Measurements from ENCODE around the gene BRMS1.
"Not testable (repeated sequence)": the region's sequence is repeated elsewhere in the genome, so short reads cannot be mapped to it uniquely, and the experiment has no call there.

Gene BRMS1

DNA sequence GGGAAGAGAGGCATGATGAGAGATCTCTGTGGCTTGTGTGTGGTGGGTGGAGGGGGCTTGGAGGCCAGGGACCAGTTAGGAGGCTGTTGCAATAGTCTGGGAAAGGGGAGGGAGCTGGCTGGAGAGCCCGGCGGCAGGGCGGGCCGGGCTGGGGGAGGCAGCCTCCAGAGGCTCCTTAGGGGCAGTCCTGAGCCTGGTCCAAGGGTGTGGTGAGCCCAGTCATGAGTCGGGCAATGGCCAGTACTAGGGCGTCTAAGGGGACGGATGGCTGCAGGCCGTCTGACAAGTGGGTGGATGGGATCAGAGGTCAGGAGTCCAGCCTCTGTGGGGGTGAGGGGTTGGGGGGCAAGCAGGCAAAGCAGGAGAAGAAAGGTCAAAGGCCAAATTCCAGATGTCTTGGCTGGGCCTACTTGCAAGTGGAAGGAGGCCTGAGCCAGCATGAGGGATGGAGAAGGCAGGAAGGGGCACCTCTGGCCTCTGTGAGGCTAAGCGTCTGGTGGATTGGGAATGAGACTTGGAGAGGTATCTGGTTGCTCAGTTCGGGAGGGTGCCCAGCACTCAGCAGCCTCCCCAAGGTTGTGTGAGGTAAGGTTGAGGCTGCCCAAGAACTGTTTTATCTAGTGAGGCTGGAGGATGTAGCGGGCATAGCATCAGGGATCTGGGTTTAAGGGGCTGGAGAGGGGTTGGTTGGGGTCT, 22.0 kb downstream of the BRMS1 start:
- DNase-seq (ENCODE audit: low spot score) = no peak

- no peak for DNase-seq (ENCODE audit: low spot score)
Observed at GRCh38 chr11:66321606-66322005, 23.3 kb downstream of the BRMS1 start.

- not testable (repeated sequence) for DNase-seq (ENCODE audit: low spot score)
Observed at GRCh38 chr11:66320748-66321147, 24.2 kb downstream of the BRMS1 start.

- DNase-seq (ENCODE audit: low spot score) = not testable (repeated sequence)
Observed at GRCh38 chr11:66320289-66320688, 24.6 kb downstream of the BRMS1 start.

DNA sequence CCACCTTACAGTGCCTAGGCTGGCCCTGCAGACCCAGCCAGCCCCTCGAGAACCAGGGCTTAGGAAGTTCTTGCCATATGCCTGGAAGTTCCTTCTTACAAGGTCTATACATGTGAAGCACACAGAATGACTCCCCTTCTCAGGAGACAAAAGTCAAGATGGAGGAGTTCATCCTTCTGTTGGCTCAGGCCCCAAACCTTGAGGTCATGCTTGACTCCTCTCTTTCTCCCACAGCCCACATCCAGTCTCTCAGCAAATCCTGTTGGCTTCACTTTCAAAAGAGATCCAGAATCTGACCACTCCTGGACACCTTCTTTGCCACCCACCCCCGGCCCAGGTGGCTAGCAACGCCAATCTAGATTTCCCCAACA, 26.3 kb downstream of the BRMS1 start:
- no peak for DNase-seq (ENCODE audit: low spot score)

DNA sequence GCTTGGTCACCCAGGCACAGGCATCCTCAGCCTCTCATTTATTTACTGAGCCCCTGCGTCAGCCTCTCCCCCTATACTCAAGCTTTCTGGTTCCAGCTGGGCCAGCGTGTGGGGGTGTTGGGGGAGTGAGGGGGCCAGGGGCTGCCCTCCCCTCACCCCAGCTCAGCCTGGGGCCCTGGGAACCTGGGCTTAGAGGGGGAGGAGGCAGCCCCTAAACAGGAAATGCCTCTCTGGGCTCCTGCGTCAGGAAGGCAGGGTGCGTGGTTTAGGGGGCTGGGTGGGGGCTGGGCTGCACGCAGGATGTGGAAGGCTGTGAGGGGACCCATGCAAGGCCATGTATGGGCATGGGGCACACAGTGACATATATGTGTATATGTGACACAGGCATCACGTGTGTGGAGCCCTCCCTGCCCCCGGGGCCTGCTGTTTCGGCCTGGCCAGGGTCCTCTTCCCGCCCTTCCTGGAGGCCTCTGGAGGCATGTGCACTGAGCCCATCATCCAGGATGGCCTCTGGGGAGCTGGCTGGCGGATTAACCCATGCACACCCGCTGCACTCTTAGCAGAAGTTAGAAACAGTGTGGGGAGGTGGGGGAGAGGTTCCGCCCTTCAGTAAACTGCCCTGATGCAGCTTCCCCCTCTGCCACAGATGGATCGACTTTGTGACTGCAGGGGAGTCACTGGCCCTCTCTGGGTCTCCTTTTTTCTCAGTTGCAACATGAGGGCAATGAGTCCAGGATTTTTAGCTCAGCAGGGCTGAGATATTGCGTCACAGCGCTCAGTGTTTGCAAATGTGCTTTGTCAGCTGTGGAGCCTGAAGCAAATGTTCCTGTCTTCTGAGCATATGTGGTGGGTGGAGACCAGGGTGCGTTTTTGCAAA, 26.9 kb downstream of the BRMS1 start:
- DNase-seq (ENCODE audit: low spot score) = peak; percentile 75

DNA sequence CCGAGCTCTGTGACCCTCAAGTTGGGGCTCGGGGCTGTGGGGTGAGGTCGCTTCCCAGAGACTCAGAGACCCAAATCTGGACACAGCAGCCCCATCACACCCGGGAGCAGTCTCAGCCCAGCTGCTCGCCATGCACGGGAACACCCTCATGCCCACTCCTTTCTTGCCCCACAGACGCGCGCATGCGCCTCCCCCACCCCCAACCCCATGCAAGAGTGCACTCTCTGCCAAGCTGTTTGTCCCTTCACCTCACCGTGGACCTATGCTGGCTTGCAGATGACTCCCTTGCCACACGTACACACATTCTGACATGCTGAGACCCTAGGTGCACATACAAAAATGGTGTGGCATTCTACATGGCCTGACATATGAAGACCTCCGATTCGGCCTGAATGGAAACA, 27.6 kb downstream of the BRMS1 start:
- DNase-seq (ENCODE audit: low spot score) = no peak

DNA sequence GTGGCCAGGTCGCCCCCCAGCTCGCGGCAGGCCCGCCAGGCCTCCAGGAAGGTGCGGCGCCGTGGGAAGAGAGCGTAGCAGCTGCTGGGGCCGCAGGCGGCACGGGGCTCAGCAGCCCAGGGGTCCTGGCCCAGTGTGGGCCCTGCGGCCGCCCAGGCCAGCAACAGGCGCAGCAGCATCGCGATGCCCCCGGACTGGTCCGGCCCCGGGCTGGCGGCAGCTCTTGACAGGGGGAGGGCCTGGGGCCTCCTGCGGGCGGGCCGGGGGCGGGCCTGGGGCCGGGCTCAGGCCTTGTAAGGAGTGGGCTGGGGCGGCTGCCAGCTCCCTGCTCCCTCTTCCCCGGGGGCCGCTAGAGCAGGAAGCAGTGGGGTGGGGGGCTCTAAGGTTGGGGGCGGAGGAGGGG, 28.1 kb downstream of the BRMS1 start, which contains the start of gene CD248:
TSS of gene CD248 (minus strand) at position 196 of the 403 bp plus-strand sequence. CDS start at position 179, 17 bp downstream.
- peak; percentile 66 for DNase-seq (ENCODE audit: low spot score)

DNA sequence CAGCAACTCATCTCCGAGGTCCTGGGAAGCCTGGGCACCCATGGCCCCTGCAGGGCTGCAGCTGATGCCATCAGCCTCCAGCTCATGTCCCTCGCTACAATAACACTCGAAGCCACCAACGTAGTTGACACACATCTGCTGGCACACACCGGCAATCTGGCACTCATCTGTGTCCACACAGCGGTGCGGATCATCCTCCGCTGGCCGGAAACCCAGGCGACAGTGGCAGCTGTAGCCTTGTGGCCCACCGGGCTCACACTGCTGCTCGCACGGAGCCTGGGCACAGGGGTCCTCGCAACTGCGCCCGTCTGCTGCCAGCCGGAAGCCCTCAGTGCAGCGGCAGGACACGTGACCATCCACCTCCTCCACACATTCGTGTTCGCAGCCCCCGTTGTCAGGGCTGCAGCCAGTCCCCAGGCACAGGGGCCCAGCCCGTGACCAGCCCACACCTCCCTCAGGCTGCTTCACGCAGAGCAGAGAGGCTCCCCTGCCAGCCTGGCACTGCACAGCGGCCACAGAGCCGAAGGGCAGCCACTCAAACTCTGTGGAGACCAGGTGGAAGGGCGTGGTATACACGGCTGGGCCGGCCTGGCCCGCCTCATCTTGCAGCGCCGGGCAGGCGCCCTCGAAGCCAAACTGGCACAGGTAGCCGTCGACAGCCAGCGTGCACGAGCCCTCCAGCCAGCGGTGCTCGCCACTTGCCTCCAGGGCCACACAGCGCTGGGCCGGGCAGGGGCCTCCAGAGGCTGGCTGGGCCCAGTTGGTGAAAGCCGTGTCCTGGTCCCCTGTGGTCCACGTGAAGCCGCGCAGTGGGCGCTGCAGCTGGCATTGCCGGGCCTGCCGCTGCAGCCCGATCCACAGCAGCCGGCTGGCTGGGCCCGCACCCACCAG, 28.7 kb downstream of the BRMS1 start:
- no peak for DNase-seq (ENCODE audit: low spot score)

DNA sequence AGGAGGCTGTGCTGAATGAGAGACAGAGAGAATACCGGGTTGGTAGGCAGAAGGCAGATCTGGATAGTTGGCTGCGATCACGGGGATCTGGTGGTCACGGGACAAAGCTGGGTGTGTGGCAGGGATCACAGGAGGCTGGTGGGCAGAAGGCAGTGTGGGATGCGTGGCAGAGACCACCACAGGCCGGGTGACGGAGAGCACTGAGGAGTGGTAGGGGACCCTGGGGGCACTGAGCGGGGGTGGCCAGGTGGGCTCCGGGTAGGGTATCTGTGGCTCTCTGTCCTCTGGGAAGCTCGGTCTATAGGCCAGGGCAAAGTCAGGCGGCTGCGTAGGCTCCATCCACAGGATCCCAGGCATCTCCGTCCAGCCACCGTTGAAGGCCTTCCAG, 29.4 kb downstream of the BRMS1 start:
- no peak for DNase-seq (ENCODE audit: low spot score)

- DNase-seq (ENCODE audit: low spot score) = no peak
Observed at GRCh38 chr11:66314561-66315497, 30.1 kb downstream of the BRMS1 start.

- DNase-seq (ENCODE audit: low spot score) = no peak
Observed at GRCh38 chr11:66314186-66314501, 30.8 kb downstream of the BRMS1 start.

GRCh38 chr11:66313321-66314185, 31.4 kb downstream of the BRMS1 start:
- peak; percentile 75 for DNase-seq (ENCODE audit: low spot score)

DNA sequence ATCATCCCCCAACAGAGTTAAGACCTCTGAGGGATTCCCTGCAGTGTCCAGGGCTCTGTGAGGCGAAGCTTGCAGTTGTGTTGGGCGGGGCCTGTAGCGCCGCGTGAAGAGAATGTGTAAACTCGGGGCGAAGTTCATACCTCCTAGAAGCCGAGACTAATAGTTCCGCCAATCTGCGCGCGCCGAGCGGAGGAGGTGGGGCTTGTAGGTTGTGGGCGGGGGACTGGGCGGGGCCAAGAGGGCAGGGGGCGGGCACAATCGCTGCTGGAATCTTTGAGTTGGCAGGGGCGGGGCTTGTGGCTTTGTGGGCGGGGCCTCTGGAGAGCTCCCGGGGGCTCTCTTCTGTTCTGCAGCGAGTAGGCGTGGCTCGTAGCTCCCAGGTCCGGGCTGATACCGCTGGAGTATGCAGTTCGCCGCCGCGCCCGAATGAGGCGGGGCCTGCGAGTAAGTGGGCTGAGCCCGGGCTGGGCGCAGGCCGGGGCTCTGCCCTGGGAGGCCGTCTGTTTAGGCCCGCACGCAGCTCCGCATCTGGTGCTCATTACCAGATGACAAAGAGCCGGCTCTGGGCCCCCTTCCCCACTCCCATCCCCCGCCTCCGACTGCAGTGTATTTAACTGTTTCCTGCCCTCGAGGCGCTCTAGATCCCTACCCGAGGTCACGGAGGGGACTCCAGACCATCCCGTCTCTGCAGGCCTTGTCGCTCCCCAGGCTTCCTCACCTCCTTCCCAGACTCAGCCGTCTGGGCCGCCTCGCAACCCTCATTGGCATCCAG, 32.2 kb downstream of the BRMS1 start:
- DNase-seq (ENCODE audit: low spot score) = peak; percentile 94

DNA sequence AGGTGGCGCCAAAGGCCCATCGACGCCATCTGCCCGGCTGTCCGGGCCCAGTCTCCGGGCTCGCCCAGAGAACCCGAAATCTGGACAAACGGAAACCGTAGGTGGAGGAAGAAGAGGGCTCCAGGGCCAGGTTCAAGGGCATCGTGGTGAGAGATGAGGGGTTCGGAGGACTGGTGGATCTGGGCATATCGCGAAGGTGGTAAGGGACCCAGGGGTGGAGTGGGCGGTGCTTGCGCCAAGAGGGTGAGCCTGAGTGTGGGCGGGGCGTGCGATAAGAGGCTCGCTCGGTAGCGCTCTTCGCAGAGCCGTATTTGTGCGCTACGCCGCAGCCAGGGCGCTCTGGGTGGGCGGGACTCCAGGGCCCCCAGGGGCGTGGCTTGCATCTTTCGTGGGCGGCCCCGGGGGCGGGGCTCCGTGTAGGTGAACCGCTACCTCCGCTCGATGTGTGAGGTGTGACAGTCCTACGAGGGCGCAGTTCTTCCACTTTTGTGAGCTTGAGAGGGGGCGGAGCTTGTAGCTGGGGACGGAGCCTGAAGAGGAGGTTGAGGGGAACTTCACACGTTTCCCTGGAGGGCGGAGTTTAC, 32.8 kb downstream of the BRMS1 start:
- DNase-seq (ENCODE audit: low spot score) = peak; percentile 91

DNA sequence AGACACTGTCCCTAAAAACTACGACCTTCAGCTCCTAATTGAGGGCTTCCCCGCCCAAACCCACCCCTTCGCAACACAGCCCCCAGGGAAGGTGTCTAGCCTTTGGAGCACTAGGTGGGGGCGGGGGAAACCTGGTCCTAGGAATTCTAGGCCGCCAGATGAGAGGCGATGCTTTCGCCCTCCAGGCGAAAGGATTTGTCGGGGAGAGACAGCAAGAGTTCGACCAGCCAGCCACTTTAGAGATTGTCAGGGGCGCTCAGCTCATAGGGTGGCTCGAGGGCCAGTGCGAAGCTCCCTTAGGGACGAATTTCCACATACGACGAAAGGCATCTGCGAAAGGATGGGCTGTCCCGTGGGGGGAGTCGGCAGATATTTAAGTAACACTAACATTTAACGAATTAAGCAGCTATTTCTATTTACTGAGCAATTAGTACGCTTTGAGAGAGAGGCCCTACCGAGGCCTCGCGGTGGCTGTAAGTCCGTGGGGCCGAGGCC, 33.4 kb downstream of the BRMS1 start:
- no peak for DNase-seq (ENCODE audit: low spot score)

- not testable (repeated sequence) for DNase-seq (ENCODE audit: low spot score)
Observed at GRCh38 chr11:66310803-66311440, 34.0 kb downstream of the BRMS1 start.

GRCh38 chr11:66310324-66310723, 34.6 kb downstream of the BRMS1 start:
- DNase-seq (ENCODE audit: low spot score) = no peak
